GM21737 (cell line): ENCODE measurements around the gene TENM4.
"Not testable (repeated sequence)": the region's sequence is repeated elsewhere in the genome, so short reads cannot be mapped to it uniquely, and the experiment has no call there.

Experiments
- ATAC-seq: cut with Tn5 transposase; IDR thresholded peaks from one replicate; pipeline ENCODE4 v1.9.1; 2021; ENCODE audit warnings: mild to moderate bottlenecking, moderate library complexity; ENCODE audit not compliant: unreplicated experiment

The TENM4 gene

GRCh38 chr11:78987748-78988147 lies 453.1 kb downstream of the TENM4 start:
- no peak for ATAC-seq

- no peak for ATAC-seq
Observed at GRCh38 chr11:78986305-78986704, 454.5 kb downstream of the TENM4 start.

GRCh38 chr11:78985663-78986062 lies 455.2 kb downstream of the TENM4 start:
- ATAC-seq = no peak

- no peak for ATAC-seq
Observed at GRCh38 chr11:78982473-78982872, 458.4 kb downstream of the TENM4 start.

GRCh38 chr11:78981153-78981552 lies 459.7 kb downstream of the TENM4 start:
- ATAC-seq = no peak

GRCh38 chr11:78978831-78979230 lies 462.0 kb downstream of the TENM4 start:
- ATAC-seq = no peak

- ATAC-seq = not testable (repeated sequence)
Observed at GRCh38 chr11:78977848-78978247, 463.0 kb downstream of the TENM4 start.

GRCh38 chr11:78977009-78977408 lies 463.8 kb downstream of the TENM4 start:
- no peak for ATAC-seq

GRCh38 chr11:78975081-78975480 lies 465.7 kb downstream of the TENM4 start:
- ATAC-seq = no peak

GRCh38 chr11:78973876-78974275 lies 467.0 kb downstream of the TENM4 start:
- no peak for ATAC-seq

- no peak for ATAC-seq
Observed at GRCh38 chr11:78972590-78972989, 468.2 kb downstream of the TENM4 start.

GRCh38 chr11:78972177-78972576 lies 468.7 kb downstream of the TENM4 start:
- ATAC-seq = no peak

GRCh38 chr11:78967811-78968210 lies 473.0 kb downstream of the TENM4 start:
- ATAC-seq = no peak

GRCh38 chr11:78965432-78965831 lies 475.4 kb downstream of the TENM4 start:
- ATAC-seq = no peak

- ATAC-seq = no peak
Observed at GRCh38 chr11:78961937-78962701, 478.7 kb downstream of the TENM4 start.

GRCh38 chr11:78961247-78961646 lies 479.6 kb downstream of the TENM4 start:
- ATAC-seq = no peak

GRCh38 chr11:78958444-78958843 lies 482.4 kb downstream of the TENM4 start:
- ATAC-seq = no peak

GRCh38 chr11:78957476-78958245 lies 483.2 kb downstream of the TENM4 start:
- no peak for ATAC-seq

GRCh38 chr11:78954696-78955095 lies 486.1 kb downstream of the TENM4 start:
- ATAC-seq = no peak

- ATAC-seq = no peak
Observed at GRCh38 chr11:78954261-78954660, 486.6 kb downstream of the TENM4 start.

GRCh38 chr11:78952890-78953289 lies 487.9 kb downstream of the TENM4 start:
- no peak for ATAC-seq

- no peak for ATAC-seq
Observed at GRCh38 chr11:78952175-78952574, 488.7 kb downstream of the TENM4 start.
